CD4-positive, alpha-beta T cell (primary cell): ENCODE measurements around the gene DNAJC2. TPM values are rescaled to one million over a fixed set of nuclear protein-coding genes. Genes with fewer than 3 reads are reported as not detected.

Source experiments
- ATAC-seq: fragments of 200-7000 bp; cut with Tn5 transposase; one replicate; pipeline ENCODE4 v1.10.0; 2022; ENCODE audit warnings: mild to moderate bottlenecking; ENCODE audit not compliant: poor library complexity
- CTCF ChIA-PET: fragments of 350-600 bp; sonication (Branson Sonifier 250); formaldehyde crosslinking; loops from one replicate; lab custom pipeline; 2021; ENCODE audit warnings: antibody characterized with exemption, inconsistent platforms; lab: Charles Lee
- POLR2A ChIA-PET: fragments of 350-600 bp; sonication (Branson Sonifier 250); formaldehyde crosslinking; loops from one replicate; lab custom pipeline; 2021; ENCODE audit warnings: antibody characterized with exemption, inconsistent platforms; lab: Charles Lee
- DNase-seq, 14 experiments: peaks; one replicate each; pipeline ENCODE4 v3.0.0-alpha.2; 2013 to 2020; ENCODE audit warnings: mixed read lengths in 2 of 14
- H3K27ac ChIP-seq, 2 donors: one replicate each; pipeline versions ENCODE4 v1.5.1 to v1.7.0; 2013; ENCODE audit warnings: low read length in 2 of 2, low read depth in 1 of 2, mild to moderate bottlenecking in 1 of 2
- H3K27me3 ChIP-seq, 2 experiments: 1 replicate in 1 of 2; 2 replicates in 1 of 2; pipeline versions ENCODE4 v1.6.1 to v1.7.0; 2013; ENCODE audit warnings: low read length in 2 of 2, control low read depth in 1 of 2, mild to moderate bottlenecking in 1 of 2, moderate library complexity in 1 of 2; ENCODE audit not compliant: insufficient read depth in 2 of 2, control insufficient read depth in 1 of 2
- H3K36me3 ChIP-seq: one replicate; pipeline ENCODE4 v1.6.1; 2013; ENCODE audit warnings: low read length, control low read depth; ENCODE audit not compliant: insufficient read depth
- H3K4me1 ChIP-seq: one replicate; pipeline ENCODE4 v1.6.1; 2013; ENCODE audit warnings: low read length, control low read depth; ENCODE audit not compliant: insufficient read depth
- H3K4me3 ChIP-seq: one replicate; pipeline ENCODE4 v1.5.1; 2013; ENCODE audit warnings: mild to moderate bottlenecking, low read length, moderate library complexity
- H3K9me3 ChIP-seq, 2 experiments: 1 replicate in 1 of 2; 2 replicates in 1 of 2; pipeline versions ENCODE4 v1.6.1 to v1.7.0; 2013; ENCODE audit warnings: low read length in 2 of 2, mild to moderate bottlenecking in 2 of 2, control low read depth in 1 of 2, moderate library complexity in 1 of 2; ENCODE audit not compliant: control insufficient read depth in 1 of 2, insufficient read depth in 1 of 2
- H3K27ac Mint-ChIP-seq: one replicate; pipeline ENCODE4 v1.8.0; 2020; ENCODE audit warnings: mixed read lengths
- H3K27me3 Mint-ChIP-seq: one replicate; pipeline ENCODE4 v1.8.0; 2021; ENCODE audit warnings: mixed read lengths
- H3K36me3 Mint-ChIP-seq: one replicate; pipeline ENCODE4 v1.8.0; 2021; ENCODE audit warnings: low read depth, mixed read lengths
- H3K4me1 Mint-ChIP-seq: one replicate; pipeline ENCODE4 v1.8.0; 2021; ENCODE audit warnings: low read depth, mixed read lengths
- H3K4me3 Mint-ChIP-seq: one replicate; pipeline ENCODE4 v1.8.0; 2020; ENCODE audit warnings: mild to moderate bottlenecking, mixed read lengths
- H3K9me3 Mint-ChIP-seq: one replicate; pipeline ENCODE4 v1.8.0; 2020; ENCODE audit warnings: mixed read lengths
- CTCF ChIP-seq: fragments of 200-600 bp; IDR thresholded peaks from one replicate; pipeline ENCODE4 v1.8.0; 2022; ENCODE audit warnings: antibody characterized with exemption, mild to moderate bottlenecking
- intact Hi-C, 2 experiments: fragments of 100-400 bp; cut with DNase I in 1 of 2; cut with micrococcal nuclease in 1 of 2; formaldehyde crosslinking; loops; one replicate each; pipeline versions ENCODE4 v1.15.1 to v1.9.0; 2023 to 2025; cut with DNase I, micrococcal nuclease
- total RNA-seq, 174 experiments: library from RNA in 2 of 174; stranded (reverse) in 2 of 174; gene quantifications; one replicate each; pipeline ENCODE4 v1.2.3 and lab custom pipeline; 2021 to 2026

DNAJC2 gene
- total RNA-seq, 2 experiments from 2014 or later = 72.0 to 77.4 TPM

DNA sequence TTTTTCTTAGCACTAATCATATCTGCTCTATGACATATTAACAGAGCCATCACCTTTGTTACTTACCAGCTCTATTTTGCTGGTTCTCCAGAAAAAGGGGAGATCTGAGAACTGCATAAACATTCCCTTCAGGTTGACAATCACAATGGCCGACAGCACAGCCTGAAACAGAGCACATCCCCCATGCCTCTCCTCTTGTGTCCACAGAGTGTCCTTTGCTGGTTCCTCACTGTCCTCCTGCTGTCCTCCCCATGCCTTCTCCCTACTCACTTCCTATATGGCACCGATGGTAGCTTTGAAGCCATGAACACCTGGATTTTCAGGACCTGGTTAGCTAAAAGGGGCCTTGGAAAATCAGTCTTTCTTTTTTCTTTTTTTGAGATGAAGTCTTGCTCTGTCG is 44.7 kb upstream of the DNAJC2 start:
- Histone ChIP-seq H3K4me3 (no peak overlapping the region), H3K4me1 (no peaks in the 10 kb centered on the region), H3K9me3 (no peaks in the 10 kb centered on the region), H3K36me3 (no peaks in the 10 kb centered on the region), H3K27ac (no peak overlapping the region), H3K27me3 (peaks cover 3 to 4% of the 10 kb centered on the region in 2 experiments)
- ChIA-PET CTCF (no interaction called here), POLR2A (no interaction called here)
- H3K4me3 Mint-ChIP-seq = no peak overlapping the region
- no peaks in the 10 kb centered on the region for H3K4me1 Mint-ChIP-seq
- H3K9me3 Mint-ChIP-seq = no peaks in the 10 kb centered on the region
- DNase-seq (no peak), ATAC-seq (no peak)
- H3K36me3 Mint-ChIP-seq = no peaks in the 10 kb centered on the region
- H3K27me3 Mint-ChIP-seq = peaks cover 14% of the 10 kb centered on the region
- intact Hi-C loops = no loop called here
- TF ChIP-seq CTCF = no peak
- H3K27ac Mint-ChIP-seq = no peak overlapping the region

- peaks cover 3 to 4% of the 10 kb centered on the region in 2 experiments for H3K27me3 ChIP-seq
- Mint-ChIP-seq H3K4me1 (no peaks in the 10 kb centered on the region), H3K27me3 (peaks cover 14% of the 10 kb centered on the region), H3K9me3 (no peaks in the 10 kb centered on the region), H3K4me3 (no peak overlapping the region), H3K36me3 (no peaks in the 10 kb centered on the region), H3K27ac (no peak overlapping the region)
- ChIA-PET CTCF (no interaction called here), POLR2A (no interaction called here)
- no peak overlapping the region for H3K4me3 ChIP-seq
- intact Hi-C loops = no loop called here
- ATAC-seq (no peak), DNase-seq (no peak)
- no peaks in the 10 kb centered on the region for H3K9me3 ChIP-seq
- no peak overlapping the region for H3K27ac ChIP-seq
- H3K36me3 ChIP-seq = no peaks in the 10 kb centered on the region
- no peak for TF ChIP-seq CTCF
- no peaks in the 10 kb centered on the region for H3K4me1 ChIP-seq
Observed at GRCh38 chr7:103388469-103389140, 44.0 kb upstream of the DNAJC2 start.

- H3K27ac Mint-ChIP-seq = no peak overlapping the region
- H3K4me1 Mint-ChIP-seq = no peaks in the 10 kb centered on the region
- ChIA-PET CTCF (no interaction called here), POLR2A (no interaction called here)
- H3K27me3 Mint-ChIP-seq = peaks cover 14% of the 10 kb centered on the region
- Histone ChIP-seq H3K4me3 (no peak overlapping the region), H3K36me3 (no peaks in the 10 kb centered on the region), H3K27ac (no peak overlapping the region), H3K4me1 (no peaks in the 10 kb centered on the region), H3K9me3 (no peaks in the 10 kb centered on the region), H3K27me3 (peaks cover 3 to 4% of the 10 kb centered on the region in 2 experiments)
- H3K9me3 Mint-ChIP-seq = no peaks in the 10 kb centered on the region
- no peak for TF ChIP-seq CTCF
- intact Hi-C loops = no loop called here
- no peak overlapping the region for H3K4me3 Mint-ChIP-seq
- ATAC-seq = no peak
- no peak for DNase-seq
- H3K36me3 Mint-ChIP-seq = no peaks in the 10 kb centered on the region
Observed at GRCh38 chr7:103387242-103387641, 42.7 kb upstream of the DNAJC2 start.
